Measurements from ENCODE around the gene CDH22.

The CDH22 gene

DNA sequence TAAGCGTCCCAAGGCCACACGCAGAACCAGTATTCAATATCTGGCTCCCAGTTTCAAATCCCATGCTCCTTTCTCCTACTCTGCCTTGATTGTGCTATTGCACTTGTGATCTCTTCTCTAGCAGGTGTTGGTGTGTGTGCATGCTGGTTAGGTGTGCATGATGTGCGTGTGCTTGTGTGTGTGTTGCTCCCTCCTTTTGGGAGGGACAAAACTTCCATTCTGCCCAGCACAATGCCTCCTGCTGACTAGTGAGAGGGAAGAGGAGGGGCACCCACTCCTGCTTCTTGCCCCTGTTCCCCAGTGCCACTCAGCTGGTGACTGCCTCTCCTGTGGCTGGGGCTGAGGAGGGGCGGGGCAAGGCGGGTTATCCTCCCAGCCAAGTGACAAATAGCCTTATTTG is 170.5 kb downstream of the CDH22 start:
- H3K27ac ChIP-seq: no peak overlapping the region

GRCh38 chr20:46135856-46136633 is 172.3 kb downstream of the CDH22 start:
- H3K27ac ChIP-seq: no peak overlapping the region

More for the DNA sequence above, 170.5 kb downstream of the CDH22 start:
- no peak overlapping the region for H3K4me3 ChIP-seq

GRCh38 chr20:46134716-46135115 is 173.6 kb downstream of the CDH22 start:
- Histone ChIP-seq H3K27ac (no peak overlapping the region), H3K4me3 (no peak overlapping the region)

More at GRCh38 chr20:46135856-46136633, 172.3 kb downstream of the CDH22 start:
- H3K4me3 ChIP-seq: no peak overlapping the region

DNA sequence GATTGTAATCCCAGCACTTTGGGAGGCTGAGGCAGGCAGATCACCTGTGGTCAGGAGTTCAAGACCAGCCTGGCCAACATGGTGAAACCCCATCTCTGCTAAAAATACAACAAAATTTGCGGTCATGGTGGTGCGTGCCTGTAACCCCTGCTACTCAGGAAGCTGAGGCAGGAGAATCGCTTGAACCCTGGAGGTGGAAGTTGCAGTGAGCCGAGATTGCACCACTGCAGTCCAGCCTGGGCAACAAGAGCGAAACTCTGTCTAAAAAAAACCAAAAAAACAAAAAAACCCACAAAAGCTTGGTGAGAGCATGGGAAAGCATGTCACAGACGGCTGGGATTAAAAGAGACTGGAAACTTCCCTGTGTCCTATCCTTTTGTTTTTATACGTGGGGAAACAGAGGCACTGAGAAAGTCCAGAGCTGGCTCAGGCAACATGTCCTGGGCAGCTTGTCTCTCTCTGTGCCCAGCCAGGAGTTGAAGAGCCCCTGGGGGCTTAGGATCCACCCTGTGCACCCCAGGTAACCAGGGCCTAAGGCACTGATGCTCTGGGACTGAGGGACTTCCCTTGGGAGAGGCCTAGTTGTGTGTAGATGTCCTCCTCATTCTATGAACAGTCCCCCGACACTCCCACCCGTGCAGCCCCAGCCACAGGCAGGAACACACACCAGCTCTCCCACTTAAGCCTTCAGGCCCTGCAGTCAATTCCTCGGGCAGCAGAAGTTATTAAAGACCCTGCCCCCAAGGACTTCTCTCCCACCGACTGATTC is 174.2 kb downstream of the CDH22 start:
- no peak overlapping the region for H3K4me3 ChIP-seq

GRCh38 chr20:46132705-46133120 is 175.6 kb downstream of the CDH22 start:
- Histone ChIP-seq H3K27ac (no peak overlapping the region), H3K4me3 (no peak overlapping the region)

More for the DNA sequence above, 174.2 kb downstream of the CDH22 start:
- no peak overlapping the region for H3K27ac ChIP-seq

DNA sequence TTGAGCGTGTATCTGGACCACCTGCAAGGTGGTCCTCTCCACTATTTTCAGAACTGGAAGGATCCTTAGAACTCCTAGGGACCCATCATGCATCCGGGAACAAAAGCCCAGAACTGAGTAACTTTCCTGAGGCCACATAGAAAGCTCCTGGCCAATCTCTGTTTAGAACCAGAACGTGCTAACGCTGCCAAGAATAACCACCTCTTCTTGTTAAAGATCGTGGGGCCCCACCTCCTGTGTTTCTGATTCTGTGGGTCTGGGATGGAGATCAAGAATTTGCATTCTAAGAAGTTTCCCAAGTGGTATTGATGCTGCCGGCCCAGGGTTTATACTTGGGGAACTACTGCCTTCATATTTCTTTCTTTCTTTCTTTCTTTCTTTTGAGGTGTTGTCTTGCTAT is 176.9 kb downstream of the CDH22 start:
- H3K4me3 ChIP-seq: no peak overlapping the region
- no peak overlapping the region for H3K27ac ChIP-seq

- Histone ChIP-seq H3K4me3 (no peak overlapping the region), H3K27ac (no peak overlapping the region)
These were observed 177.8 kb downstream of the CDH22 start for GRCh38 chr20:46130534-46130933.

DNA sequence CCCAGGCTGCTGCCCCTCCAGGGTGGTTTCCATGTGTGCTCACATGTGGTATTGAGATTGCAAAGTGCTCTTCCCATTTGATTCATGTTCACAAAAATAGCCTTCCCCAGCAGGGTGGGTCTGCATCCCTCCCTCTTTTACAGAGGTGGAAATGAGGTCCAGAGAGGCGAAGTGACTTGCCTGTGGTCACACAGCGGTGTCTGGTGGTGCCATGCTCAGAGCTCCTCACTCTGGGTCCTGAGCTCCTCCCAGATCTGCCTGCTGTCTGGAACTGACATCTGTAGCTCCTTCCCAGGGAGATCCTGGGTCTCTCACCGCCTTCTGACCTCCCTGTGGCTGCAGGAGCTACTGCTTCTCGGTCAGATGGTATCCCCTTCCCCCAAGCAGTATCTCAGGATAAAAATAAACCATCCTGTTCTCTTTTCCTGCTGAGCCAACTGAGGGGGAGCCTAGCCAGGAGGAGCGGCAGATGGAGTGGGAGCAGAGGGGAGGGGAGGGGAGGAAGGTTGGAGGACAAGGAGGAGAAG is 178.3 kb downstream of the CDH22 start:
- Histone ChIP-seq H3K27ac (no peak overlapping the region), H3K4me3 (no peak overlapping the region)

DNA sequence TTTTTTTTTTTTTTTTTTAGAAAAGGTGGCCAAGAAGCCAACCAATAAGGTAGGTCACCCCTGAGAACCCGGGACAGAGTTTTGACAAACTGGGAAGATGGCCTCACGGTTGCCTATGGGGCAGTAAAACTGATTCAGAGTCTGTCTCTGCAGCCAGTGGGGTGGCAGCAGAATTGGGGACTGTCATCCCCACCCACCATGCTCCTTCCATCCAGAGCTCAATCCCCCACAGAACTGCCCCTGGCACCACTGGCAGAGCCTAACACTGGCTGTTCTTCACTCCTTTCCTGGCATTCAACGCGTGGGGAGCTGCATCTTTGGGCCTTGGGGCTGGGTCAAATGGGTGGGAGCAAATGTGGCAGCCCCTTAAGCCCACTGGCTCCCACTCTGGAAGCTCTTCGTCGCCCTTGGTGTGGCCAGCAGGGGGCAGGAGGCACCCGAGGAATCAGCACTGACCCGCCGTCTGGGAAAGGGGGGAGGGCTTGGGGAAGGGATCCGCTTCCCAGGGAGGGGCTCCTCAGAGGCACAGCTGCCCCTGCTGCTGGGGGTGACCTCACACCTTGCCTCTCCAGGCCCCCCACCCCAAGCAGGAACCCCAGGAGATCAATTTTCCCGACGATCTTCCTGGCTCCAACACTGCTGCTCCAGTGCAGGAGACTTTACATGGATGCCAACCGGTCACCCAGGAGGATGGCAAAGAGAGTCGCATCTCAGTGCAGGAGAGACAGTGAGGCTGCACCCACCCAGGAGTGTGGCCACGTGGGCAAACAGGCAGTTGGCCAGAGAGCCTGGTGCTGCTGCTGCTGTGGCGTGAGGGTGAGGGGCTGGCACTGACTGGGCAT is 179.8 kb downstream of the CDH22 start:
- H3K4me3 ChIP-seq: no peak overlapping the region
- no peak overlapping the region for H3K27ac ChIP-seq

GRCh38 chr20:46127396-46128010 is 180.8 kb downstream of the CDH22 start:
- no peak overlapping the region for H3K27ac ChIP-seq

GRCh38 chr20:46126440-46127056 is 181.8 kb downstream of the CDH22 start:
- H3K4me3 ChIP-seq: no peak overlapping the region

More at GRCh38 chr20:46127396-46128010, 180.8 kb downstream of the CDH22 start:
- H3K4me3 ChIP-seq: no peak overlapping the region

More at GRCh38 chr20:46126440-46127056, 181.8 kb downstream of the CDH22 start:
- H3K27ac ChIP-seq: no peak overlapping the region
